Measurements from ENCODE around the gene POU5F1.
"Not testable (repeated sequence)": the region's sequence is repeated elsewhere in the genome, so short reads cannot be mapped to it uniquely, and the experiment has no call there.

DNA sequence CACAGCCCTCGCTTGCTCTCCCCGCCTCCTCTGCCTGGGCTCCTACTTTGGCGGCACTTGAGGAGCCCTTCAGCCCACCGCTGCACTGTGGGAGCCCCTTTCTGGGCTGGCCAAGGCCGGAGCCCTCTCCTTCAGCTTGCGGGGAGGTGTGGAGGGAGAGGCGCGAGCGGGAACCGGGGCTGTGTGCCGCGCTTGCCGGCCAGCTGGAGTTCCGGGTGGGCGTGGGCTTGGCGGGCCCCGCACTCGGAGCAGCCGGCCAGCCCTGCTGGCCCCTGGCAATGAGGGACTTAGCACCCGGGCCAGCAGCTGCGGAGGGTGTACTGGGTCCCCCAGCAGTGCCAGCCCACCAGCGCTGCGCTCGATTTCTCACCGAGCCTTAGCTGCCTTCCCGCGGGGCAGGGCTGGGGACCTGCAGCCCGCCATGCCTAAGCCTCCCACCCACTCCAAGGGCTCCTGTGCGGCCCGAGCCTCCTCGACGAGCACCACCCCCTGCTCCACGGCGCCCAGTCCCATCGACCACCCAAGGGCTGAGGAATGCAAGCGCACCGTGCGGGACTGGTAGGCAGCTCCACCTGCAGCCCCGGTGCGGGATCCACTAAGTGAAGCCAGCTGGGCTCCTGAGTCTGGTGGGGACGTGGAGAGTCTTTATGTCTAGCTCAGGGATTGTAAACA is 25.0 kb upstream of the POU5F1 start:
- TF ChIP-seq, protein P1, sequence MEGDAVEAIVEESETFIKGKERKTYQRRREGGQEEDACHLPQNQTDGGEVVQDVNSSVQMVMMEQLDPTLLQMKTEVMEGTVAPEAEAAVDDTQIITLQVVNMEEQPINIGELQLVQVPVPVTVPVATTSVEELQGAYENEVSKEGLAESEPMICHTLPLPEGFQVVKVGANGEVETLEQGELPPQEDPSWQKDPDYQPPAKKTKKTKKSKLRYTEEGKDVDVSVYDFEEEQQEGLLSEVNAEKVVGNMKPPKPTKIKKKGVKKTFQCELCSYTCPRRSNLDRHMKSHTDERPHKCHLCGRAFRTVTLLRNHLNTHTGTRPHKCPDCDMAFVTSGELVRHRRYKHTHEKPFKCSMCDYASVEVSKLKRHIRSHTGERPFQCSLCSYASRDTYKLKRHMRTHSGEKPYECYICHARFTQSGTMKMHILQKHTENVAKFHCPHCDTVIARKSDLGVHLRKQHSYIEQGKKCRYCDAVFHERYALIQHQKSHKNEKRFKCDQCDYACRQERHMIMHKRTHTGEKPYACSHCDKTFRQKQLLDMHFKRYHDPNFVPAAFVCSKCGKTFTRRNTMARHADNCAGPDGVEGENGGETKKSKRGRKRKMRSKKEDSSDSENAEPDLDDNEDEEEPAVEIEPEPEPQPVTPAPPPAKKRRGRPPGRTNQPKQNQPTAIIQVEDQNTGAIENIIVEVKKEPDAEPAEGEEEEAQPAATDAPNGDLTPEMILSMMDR (IDR thresholded peaks at IDR 0.05 in 8 of 11, conservative IDR thresholded peaks at IDR 0.05 in 3 of 11): not testable (repeated sequence)
- TF ChIP-seq POLR2AphosphoS5 (IDR thresholded peaks at IDR 0.05): not testable (repeated sequence)

All from spleen (tissue), 7 donors.